Measurements from ENCODE around the gene RPL35A. TPM values are rescaled to one million over a fixed set of nuclear protein-coding genes. Genes with fewer than 3 reads are reported as not detected.
A peak's percentile ranks its signal among the peaks of the same experiment; 100 is the strongest.
"Not testable (repeated sequence)": the region's sequence is repeated elsewhere in the genome, so short reads cannot be mapped to it uniquely, and the experiment has no call there.

RPL35A gene
- total RNA-seq, 1 donor from 2014 or later: 625 TPM

- no peak for DNase-seq (ENCODE audit: low spot score)
Observed at GRCh38 chr3:197952440-197952839, 2.5 kb downstream of the RPL35A start.

GRCh38 chr3:197953325-197953724, 3.3 kb downstream of the RPL35A start:
- no peak for DNase-seq (ENCODE audit: low spot score)

GRCh38 chr3:197953881-197954280, 3.9 kb downstream of the RPL35A start:
- DNase-seq (ENCODE audit: low spot score): no peak

- DNase-seq (ENCODE audit: low spot score): no peak
Observed at GRCh38 chr3:197955892-197956477, 6.0 kb downstream of the RPL35A start.

- no peak for DNase-seq (ENCODE audit: low spot score)
Observed at GRCh38 chr3:197956626-197956988, 6.6 kb downstream of the RPL35A start.

GRCh38 chr3:197957790-197958133, 7.8 kb downstream of the RPL35A start:
- no peak for DNase-seq (ENCODE audit: low spot score)

GRCh38 chr3:197958346-197958745, 8.4 kb downstream of the RPL35A start:
- DNase-seq (ENCODE audit: low spot score): no peak

GRCh38 chr3:197958848-197959247, 8.9 kb downstream of the RPL35A start:
- not testable (repeated sequence) for DNase-seq (ENCODE audit: low spot score)

GRCh38 chr3:197959500-197959890, 9.5 kb downstream of the RPL35A start:
- no peak for DNase-seq (ENCODE audit: low spot score)

- DNase-seq (ENCODE audit: low spot score): peak; percentile 97
Observed at GRCh38 chr3:197959891-197960693, 10.1 kb downstream of the RPL35A start, which contains the start of gene LMLN. Gene LMLN (plus strand): TSS chr3:197960217. CDS start chr3:197960246, 29 bp downstream.

- no peak for DNase-seq (ENCODE audit: low spot score)
Observed at GRCh38 chr3:197960694-197961581, 10.9 kb downstream of the RPL35A start.

- DNase-seq (ENCODE audit: low spot score): no peak
Observed at GRCh38 chr3:197961582-197961945, 11.6 kb downstream of the RPL35A start.

GRCh38 chr3:197963019-197963637, 13.1 kb downstream of the RPL35A start:
- DNase-seq (ENCODE audit: low spot score): no peak

GRCh38 chr3:197967337-197967989, 17.5 kb downstream of the RPL35A start:
- DNase-seq (ENCODE audit: low spot score): not testable (repeated sequence)

- DNase-seq (ENCODE audit: low spot score): no peak
Observed at GRCh38 chr3:197970588-197970987, 20.6 kb downstream of the RPL35A start.

GRCh38 chr3:197974016-197974415, 24.0 kb downstream of the RPL35A start:
- DNase-seq (ENCODE audit: low spot score): no peak

GRCh38 chr3:197975311-197975710, 25.3 kb downstream of the RPL35A start:
- no peak for DNase-seq (ENCODE audit: low spot score)

- no peak for DNase-seq (ENCODE audit: low spot score)
Observed at GRCh38 chr3:197983076-197983475, 33.1 kb downstream of the RPL35A start.

- DNase-seq (ENCODE audit: low spot score): no peak
Observed at GRCh38 chr3:197989651-197990050, 39.7 kb downstream of the RPL35A start.

- DNase-seq (ENCODE audit: low spot score): no peak
Observed at GRCh38 chr3:197994736-197995135, 44.7 kb downstream of the RPL35A start.

GRCh38 chr3:197996855-197997254, 46.9 kb downstream of the RPL35A start:
- no peak for DNase-seq (ENCODE audit: low spot score)

- DNase-seq (ENCODE audit: low spot score): no peak
Observed at GRCh38 chr3:197997936-197998335, 47.9 kb downstream of the RPL35A start.

All from mucosa of gallbladder (tissue), 1 donor.